NCI-H1930 (cell line): ENCODE data around the gene TTYH2.
"Not testable (repeated sequence)": the region's sequence is repeated elsewhere in the genome, so short reads cannot be mapped to it uniquely, and the experiment has no call there.

Experiments
- DNase-seq, 2 experiments: peaks; one replicate each; lab custom pipeline; 2025; lab: John Stamatoyannopoulos, UW

Gene TTYH2

GRCh38 chr17:74239172-74239571 lies 25.8 kb downstream of the TTYH2 start:
- DNase-seq = no peak

- no peak for DNase-seq
Observed at GRCh38 chr17:74240618-74241205, 27.3 kb downstream of the TTYH2 start.

GRCh38 chr17:74241431-74241830 lies 28.1 kb downstream of the TTYH2 start:
- no peak for DNase-seq

GRCh38 chr17:74241847-74242246 lies 28.5 kb downstream of the TTYH2 start:
- DNase-seq = no peak

- no peak for DNase-seq
Observed at GRCh38 chr17:74243013-74243755, 29.8 kb downstream of the TTYH2 start.

GRCh38 chr17:74244128-74244527 lies 30.8 kb downstream of the TTYH2 start:
- DNase-seq = no peak

GRCh38 chr17:74244548-74244947 lies 31.2 kb downstream of the TTYH2 start:
- DNase-seq = no peak

- DNase-seq = no peak
Observed at GRCh38 chr17:74245145-74245831, 31.9 kb downstream of the TTYH2 start.

GRCh38 chr17:74245871-74246270 lies 32.5 kb downstream of the TTYH2 start:
- DNase-seq = no peak

GRCh38 chr17:74249590-74250270 lies 36.4 kb downstream of the TTYH2 start:
- DNase-seq = no peak

GRCh38 chr17:74250324-74250995 lies 37.1 kb downstream of the TTYH2 start:
- no peak for DNase-seq

- no peak for DNase-seq
Observed at GRCh38 chr17:74251051-74251450, 37.7 kb downstream of the TTYH2 start.

- DNase-seq = no peak
Observed at GRCh38 chr17:74251569-74251968, 38.2 kb downstream of the TTYH2 start.

- DNase-seq = no peak
Observed at GRCh38 chr17:74252211-74252610, 38.8 kb downstream of the TTYH2 start.

GRCh38 chr17:74253036-74253435 lies 39.7 kb downstream of the TTYH2 start:
- no peak for DNase-seq

- DNase-seq = no peak
Observed at GRCh38 chr17:74257311-74257710, 43.9 kb downstream of the TTYH2 start.

- no peak for DNase-seq
Observed at GRCh38 chr17:74259667-74260524, 46.5 kb downstream of the TTYH2 start.

GRCh38 chr17:74260525-74260850 lies 47.1 kb downstream of the TTYH2 start:
- DNase-seq = no peak

GRCh38 chr17:74262601-74263000 lies 49.2 kb downstream of the TTYH2 start:
- no peak for DNase-seq

- DNase-seq = not testable (repeated sequence)
Observed at GRCh38 chr17:74267054-74267453, 53.7 kb downstream of the TTYH2 start.

- DNase-seq = no peak
Observed at GRCh38 chr17:74267579-74267978, 54.2 kb downstream of the TTYH2 start.
